Gastrocnemius medialis (tissue), 4 donors: ENCODE measurements around the gene EME2.

Experiments
- CTCF ChIP-seq, 5 experiments: fragments of 450-650 bp in 3 of 5; fragments of 200-600 bp in 2 of 5; sonication (generic) in 2 of 5; IDR thresholded peaks in 4 of 5; conservative IDR thresholded peaks in 1 of 5; 1 replicate in 4 of 5; 2 replicates in 1 of 5; pipeline ENCODE4 v1.5.1; 2016 to 2019; ENCODE audit warnings: antibody characterized with exemption in 5 of 5, mild to moderate bottlenecking in 3 of 5, moderate library complexity in 3 of 5
- POLR2A ChIP-seq, 2 donors: fragments of 450-650 bp; IDR thresholded peaks; one replicate each; pipeline ENCODE4 v1.6.1; 2017; ENCODE audit warnings: antibody characterized with exemption in 2 of 2, mild to moderate bottlenecking in 2 of 2, moderate library complexity in 2 of 2

GRCh38 chr16:1775846-1776671, 3.4 kb downstream of the EME2 start:
- TF ChIP-seq CTCF (IDR thresholded peaks at IDR 0.05 in 4 of 5, conservative IDR thresholded peaks at IDR 0.05 in 1 of 5) (no peak), POLR2A (IDR thresholded peaks at IDR 0.05) (no peak)
